GOT3 (cell line): ENCODE data around the gene CPXM2.

Source experiments
- DNase-seq: peaks from one replicate; lab custom pipeline; 2025; ENCODE audit warnings: mixed read lengths; lab: John Stamatoyannopoulos, UW

The CPXM2 gene

DNA sequence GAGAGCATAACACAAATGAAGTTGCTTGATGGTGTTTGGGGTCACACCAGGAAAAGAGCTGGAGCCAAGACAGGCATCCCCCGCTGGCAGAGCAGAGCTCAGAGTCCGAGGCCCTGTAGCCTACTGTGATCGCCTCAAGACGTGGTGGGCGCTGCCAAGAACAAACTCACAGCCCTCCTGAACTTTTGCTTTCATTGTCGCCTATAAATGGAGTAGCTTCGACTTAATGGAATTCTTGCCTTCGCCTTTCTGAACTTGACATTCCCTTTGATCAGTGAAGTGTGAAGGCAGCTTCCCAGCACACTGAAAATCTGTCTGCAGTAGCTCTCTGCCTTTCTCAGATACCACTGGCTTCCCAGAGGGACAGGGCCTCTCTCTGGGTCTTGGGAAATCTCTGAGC, 21.3 kb downstream of the CPXM2 start:
- DNase-seq, result no peak

DNA sequence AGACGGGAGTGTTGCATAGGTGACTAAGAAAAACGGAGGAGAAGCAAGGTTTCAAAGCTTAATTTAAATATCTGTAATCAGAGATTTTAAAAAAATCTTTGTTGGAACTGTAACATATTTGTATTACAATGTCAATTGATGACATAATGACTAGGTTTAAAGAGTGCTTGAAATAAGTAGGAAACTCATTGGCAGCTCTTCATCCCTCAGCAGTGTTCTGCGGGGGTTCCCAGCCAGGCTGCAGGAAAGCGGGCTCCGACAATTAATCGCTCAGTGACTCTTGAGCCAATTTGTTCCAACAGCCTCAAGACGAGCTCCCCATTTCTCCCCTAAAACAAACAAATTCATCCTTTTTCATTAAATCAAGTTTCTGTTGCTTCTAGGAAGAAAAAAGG, 22.6 kb downstream of the CPXM2 start:
- DNase-seq, result no peak

DNA sequence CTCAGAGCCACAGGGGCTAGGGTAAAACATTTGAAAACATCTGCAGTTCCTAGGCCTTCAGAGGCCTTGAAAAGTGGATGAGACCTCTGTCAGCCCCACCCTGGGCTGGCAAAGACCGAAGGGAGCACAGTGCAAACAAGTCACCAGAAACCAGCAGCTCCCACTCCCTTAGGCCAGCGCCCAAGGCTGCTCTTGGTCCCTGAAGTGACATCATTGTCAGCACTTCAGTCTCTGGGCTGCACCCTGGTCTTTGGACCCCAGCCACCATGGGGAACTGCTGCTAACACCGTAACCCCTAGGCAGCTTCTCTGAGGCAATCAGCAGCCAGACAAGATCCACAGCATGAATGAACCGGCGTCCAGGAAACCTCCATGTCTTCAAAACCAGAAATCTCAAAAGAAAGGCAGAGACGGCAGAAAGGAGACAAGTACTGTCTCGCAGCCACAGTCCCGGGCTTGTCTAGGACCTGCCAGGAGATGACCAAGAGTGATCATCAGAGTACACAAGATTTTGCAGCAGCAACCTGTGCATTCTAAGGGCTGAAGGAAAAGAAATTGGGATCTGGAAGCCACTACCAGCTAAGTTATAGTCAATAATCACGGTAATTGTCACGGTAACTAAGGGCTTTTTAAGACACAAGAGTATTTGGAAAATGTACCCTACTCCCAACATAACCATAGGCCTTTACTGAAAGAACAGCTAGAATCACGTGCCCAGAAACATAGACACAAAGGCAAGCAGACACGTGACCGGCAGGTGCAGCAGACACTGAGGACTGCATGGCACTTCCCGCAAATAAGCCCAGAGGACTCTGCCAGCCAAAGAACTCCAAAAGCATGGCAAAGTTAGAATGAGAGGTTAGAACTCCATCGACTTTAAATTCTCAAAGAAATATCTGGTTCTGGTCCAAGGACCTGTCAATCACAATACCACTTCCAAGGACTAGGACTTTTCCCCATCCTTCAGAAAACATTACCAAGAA, 23.3 kb downstream of the CPXM2 start:
- DNase-seq, result no peak

DNA sequence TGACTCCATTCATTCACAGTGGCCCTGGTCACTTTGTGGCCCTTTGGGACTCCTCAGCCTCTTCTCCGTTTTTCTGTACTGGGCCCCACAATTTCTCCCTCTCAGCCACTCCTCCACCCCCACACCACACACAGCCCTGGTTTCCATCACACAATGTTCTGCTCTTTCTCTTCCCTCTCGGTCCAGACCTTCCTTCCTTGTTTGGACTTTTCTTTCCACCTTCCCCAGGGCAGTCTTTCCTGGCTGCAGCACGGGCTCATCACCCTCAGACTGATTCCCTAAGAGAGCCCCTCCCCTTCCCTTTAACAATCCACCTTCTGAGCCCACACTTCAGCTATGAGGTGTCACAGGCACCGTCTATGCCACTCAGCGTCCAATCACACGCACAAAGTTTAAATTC, 25.7 kb downstream of the CPXM2 start:
- no peak for DNase-seq

DNA sequence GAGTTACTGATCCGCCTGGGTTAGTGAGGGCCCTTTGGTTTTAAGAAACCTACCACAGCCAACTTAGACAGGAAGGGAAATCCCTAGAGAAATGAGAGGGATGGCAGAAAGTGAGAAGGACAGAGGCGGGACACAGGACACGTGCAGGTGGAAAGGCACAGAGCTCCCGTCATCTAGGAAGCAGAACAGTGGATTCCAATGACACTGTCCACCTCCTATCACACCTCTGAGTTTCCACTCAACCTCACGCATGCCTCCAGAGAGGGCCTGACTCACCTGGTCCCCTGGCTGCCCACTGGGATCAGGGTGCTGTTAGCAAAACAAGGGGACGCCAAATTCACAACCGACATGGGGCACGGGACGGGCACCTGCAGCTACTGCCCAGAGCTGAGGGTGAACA, 26.3 kb downstream of the CPXM2 start:
- no peak for DNase-seq

DNA sequence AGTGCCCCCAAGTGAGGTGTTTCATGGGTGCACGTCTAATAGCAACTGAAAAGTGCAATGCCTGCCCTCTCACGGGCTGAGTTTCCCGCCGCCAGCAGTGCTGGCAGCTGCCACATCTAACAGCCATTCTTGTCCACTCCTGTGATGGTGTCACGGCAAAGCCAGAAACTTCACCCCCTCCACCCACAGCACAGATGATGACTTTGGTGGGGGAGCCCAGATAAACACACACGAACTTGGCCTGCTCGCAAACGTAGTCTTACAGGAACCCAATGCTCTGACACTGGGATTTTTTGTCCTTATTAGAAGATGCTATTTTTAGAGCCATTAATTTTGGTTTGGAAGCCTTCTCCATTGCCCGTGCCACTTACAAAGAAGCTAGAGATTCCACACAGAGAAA, 26.7 kb downstream of the CPXM2 start:
- no peak for DNase-seq

DNA sequence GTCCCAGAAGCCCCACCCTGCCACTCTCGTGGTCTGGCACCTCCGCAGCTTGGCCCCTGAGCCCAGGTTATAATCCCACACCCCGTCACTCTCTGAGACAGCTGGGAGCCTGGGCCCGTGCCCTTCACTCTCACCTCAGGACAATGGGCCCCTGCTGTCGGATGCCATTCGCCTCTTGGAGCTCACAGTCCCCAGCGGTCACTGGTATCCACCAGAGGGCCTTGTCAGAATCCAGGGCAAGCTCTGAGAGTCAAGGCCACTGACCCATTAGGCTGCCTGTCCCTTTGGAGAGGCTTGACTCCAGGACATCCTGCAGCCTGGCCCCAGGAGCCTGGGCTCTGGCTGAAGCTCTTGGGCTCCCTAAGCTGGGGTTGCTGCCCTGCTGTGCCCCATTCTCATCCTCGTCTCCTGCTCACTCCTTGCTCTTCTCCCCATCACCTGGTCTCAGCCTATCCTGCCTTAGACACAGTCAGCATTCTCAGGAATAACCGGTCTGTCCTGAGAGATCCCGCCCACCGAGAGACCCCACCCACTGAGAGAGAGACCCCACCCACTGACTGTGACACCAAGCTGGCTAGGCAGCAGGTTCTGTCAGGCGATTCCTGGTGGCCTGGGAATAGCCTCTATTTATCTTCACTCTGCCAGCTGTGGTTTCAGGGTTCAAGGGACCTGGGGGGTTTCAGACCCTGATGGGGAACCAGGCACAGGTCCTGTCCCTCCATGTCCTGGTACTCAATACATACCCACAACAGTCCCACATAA, 27.7 kb downstream of the CPXM2 start:
- DNase-seq, result no peak

DNA sequence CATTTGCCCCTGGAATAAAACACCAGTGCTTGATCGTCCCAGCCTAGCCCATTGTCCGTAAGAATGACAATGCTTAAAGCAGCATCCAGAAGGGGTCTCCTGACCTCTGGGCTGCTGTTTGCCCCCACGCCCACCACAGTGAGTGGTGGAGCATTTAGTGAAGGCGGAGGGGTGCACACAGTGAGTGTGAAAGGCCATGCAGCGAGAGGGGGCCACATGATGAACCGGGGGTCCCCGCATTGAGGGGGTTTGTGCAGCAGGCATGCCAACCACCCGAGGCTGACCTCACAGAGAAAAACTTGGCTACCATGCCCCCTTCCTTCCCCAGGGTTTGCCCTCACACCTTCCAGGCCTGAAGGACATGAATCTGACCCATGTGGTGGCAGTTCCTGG, 28.4 kb downstream of the CPXM2 start:
- no peak for DNase-seq

DNA sequence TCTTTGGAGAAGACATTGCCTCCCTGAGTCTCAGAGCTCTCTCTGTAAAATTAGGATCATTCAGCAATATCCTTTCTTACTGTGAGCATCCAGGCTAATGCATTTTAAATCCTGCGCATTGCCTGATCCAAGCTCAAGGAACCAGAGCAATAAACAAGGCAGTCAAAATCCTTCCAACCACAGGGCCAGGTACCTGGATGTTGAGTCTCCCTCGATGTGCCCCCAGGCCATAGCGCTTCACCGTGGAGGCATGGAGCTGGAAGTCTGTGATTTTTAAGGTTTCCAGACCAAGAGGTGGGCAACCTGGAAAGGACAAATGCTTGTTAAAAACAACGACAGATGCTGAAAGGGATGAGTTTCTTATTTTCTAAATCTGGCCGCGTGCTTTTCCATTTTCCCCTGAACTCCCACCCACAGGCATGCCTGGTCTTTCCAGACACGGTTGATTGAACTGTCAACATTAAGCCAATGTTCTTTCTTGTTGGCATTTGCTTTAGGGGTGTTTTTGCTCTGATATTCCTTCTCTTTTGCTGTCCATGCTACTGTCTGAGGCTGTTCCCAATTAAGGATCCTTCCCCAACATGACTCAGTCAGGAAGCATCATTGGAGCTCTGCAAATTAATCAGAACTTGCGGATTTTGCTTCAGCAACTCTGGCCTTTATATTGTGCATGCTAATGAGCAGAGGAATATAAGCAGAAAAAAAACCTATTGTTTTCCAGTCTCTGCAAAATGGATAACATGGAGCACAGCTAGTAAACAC, 29.0 kb downstream of the CPXM2 start:
- DNase-seq, result no peak

DNA sequence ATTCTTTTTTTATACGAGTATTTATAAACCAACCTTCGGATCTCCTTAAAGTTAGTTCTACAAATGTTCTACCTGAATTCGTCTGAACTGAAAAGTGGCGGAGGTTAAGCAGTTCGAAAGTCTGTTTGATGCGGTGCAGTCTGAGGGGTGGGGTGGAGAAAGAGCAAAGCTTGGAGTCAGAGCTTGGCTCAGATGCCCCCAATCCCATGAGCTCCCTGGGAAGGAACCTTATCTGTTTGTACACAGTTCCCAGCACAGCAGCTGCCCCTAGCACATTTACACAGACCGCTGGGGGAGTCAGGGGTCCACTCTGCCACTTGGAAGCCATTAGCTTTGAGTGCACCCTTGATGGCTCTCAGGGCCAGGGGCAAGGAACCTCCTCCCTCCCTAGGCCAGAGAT, 30.8 kb downstream of the CPXM2 start:
- DNase-seq, result no peak

DNA sequence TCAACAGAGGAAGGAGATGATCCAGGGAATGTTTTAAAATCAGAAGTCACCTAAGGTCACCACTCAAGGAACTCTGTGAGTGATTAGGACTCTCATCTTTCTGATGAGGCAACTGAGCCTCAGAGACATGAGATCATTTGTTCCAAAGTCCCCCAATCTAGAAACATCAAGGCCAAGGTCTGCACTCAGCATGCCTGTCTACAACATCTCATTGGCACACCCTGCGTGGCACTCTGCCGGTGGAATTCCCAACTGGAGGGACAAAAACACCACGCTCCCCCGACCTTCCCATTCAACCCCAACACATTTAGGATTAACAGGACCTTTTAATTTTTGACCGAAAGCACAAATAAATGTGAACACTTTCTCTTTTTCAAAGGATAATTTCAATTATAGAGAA, 31.4 kb downstream of the CPXM2 start:
- no peak for DNase-seq

DNA sequence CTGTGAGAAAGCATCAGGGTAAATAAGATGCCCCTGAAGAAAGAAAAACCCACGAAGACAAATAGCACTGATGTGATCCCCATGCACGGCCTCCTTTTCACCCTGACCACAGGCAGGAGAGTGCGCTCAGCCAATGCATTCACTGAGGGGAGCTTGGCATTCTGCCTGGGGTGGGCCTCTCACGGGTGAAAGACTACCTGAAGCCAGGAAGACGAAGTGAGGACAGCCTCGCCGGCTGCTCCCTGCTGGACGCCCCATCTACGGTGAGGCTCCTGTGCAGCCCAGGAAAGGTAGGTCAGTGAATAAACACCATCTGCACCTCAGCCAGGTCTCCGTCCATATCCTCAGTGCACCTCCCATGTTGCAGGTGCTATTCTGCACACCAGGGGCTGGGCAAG, 32.0 kb downstream of the CPXM2 start:
- DNase-seq, result no peak

DNA sequence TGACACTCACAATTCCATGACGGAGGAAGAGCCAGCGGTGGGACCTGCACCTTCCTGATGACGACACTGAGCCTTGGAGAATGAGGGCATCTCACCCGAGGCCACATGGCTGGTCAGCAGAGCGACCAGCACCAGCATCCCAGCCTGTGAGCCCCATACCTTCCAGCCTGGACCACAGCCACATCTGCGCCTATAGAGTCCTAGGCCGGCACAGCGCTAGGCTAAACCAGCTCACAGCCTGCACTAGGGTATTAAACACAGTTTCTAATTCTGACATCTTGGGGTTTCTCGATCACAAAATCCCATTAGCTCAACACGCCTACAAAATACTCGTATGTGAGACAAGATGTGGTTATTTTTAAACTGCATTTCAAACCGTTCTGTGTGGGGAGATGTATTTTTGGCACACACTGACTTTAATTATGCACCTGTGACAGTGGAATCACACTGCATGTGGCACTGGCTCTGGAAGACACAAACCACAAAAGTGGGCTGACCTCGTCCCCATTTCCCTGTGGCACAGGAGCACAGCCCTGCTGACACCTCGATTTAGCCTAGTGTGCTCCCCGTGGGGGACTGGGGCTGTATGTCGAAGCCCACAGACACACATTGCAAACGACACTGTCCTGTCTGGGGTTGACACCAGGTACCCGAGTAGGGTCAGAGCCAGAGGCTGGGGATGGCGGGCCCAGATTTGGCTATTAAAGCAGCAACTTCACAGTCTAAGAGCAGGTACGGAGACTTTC, 32.5 kb downstream of the CPXM2 start:
- DNase-seq, result no peak

DNA sequence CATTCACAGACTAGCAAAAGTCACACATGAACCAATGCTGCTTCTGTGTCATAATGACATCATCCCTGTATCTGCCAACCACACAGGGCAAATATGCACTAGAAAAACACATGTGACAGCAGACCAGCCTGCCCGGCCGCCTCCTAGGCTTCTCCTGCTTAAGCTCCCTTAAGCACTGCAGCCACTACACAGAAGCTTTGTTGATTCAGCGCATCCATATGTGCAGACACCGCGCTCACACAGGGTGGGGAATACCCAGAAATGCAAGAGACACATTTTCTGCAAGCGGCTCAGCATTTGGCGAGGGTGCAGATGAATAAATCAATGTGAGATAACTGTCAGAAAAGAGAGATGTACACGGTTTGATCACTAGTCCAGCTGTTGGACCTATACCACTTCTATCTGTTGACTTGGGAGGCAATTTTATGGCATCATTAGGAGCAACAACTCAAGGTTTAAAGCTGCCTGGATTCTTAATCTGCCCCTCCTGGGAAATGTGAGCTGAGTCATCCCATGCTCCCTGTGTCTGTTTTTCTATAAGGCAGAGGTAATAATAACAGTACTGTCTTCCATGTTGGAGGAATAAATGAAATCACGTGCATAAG, 33.4 kb downstream of the CPXM2 start:
- no peak for DNase-seq

DNA sequence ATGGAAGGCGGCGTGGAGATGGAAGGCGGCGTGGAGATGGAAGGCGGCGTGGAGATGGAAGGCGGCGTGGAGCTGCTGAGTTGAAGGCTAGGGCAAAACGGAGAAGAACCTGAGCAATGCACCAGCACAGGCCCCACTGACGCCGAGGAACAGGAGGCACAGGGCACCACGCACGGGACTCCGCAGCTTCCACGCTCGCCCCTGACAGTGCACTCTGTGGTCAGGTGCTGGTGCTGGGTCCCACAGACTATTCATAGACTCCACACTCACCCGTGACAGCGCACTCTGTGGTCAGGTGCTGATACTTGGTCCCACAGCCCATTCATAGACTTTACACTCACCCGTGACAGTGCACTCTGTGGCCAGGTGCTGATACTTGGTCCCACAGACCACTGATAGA, 34.0 kb downstream of the CPXM2 start:
- no peak for DNase-seq

DNA sequence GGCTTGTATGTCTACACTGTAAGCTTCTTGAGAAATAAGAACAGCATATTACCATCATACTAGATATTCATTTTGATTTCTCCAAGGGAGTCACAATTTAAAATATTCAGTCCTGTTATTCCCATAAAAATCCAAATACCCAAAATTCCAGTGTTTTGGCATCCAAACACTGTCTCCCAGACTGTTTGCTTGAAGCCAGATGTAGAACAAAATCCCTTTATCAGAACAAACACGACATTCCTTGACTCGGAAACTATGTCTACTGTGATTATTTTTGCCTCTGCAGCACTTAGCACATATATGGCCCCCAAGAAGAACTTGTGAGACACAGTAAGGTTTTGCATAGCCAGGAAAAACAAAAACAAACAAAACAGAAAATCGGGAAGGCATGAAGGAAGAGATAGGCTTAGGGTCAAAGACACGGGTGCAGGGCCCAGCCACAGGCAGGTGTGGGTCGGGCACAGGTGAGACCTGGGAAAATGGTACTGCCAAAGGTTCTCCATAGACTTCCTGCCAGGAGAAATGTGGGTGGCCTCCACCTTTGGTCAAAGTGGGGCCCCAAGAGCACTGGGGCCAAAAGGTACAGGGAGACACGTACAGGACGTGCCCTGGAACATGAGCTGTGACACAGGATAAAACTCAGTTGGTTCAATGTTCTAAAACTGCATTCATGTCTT, 36.5 kb downstream of the CPXM2 start:
- no peak for DNase-seq

DNA sequence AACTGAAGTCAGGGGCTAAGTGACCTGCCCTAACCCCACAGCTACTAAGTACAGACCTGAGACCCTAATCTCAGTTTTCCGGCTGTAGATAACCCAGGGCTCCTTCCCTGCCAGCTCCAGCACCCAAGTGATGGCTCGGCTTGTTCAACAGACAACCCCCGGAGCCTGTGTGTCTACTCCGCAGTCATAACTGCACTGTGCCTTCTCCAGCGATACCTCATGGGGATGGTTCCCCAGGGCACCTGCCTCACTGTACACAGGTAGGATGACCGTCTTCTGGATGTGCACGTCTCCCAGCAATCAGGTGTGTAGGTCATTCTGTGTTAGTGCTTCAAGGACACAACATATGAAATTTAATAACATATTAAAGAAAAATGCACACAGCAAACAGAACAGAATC, 37.1 kb downstream of the CPXM2 start:
- no peak for DNase-seq

DNA sequence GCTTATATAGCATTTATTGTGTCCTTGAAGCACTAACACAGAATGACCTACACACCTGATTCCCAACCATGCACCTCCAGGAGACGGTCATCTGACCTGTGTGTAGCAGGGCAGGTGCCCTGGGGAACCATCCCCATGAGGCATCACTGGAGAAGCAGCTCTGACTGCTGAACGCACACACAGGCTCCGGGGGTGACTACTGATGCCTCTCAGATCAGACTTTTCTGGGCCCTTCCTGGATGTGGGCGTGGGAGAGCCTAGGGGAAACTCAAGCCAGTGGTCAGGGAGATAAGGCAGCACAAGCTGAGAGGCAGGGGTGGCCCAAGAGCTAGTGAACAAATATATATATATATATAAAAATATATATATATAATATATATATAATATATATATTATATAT, 37.6 kb downstream of the CPXM2 start:
- no peak for DNase-seq

DNA sequence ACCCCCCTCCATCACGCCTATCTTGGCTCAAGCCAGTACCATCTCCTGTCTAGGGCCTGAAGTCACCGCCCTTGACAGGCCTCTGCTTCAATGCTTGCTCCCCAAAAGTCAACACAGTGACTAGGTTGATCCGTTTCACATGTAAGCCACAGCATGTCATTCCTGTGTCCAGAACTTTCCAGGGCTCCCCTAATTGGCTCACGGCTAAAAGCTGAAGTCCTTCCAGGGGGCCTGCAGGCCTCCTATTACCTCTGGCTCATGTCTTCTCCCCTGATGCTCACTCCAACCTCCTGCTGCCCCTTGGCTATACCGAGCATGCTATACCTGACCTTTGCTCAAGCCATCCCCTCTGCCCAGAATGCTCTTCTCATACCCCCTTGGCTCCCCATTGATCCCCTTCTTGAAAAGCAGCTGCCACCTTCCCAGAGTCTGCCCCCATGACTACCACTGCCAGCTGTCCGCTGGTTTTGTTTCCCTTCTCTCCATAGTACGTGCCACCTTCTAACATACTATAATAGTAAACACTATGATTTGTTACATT, 39.1 kb downstream of the CPXM2 start:
- no peak for DNase-seq
